ENCODE results near the gene USE1. TPM values are rescaled to one million over a fixed set of nuclear protein-coding genes. Genes with fewer than 3 reads are reported as not detected.

Gene USE1
- total RNA-seq, 1 donor from 2014 or later = 19.8 TPM

DNA sequence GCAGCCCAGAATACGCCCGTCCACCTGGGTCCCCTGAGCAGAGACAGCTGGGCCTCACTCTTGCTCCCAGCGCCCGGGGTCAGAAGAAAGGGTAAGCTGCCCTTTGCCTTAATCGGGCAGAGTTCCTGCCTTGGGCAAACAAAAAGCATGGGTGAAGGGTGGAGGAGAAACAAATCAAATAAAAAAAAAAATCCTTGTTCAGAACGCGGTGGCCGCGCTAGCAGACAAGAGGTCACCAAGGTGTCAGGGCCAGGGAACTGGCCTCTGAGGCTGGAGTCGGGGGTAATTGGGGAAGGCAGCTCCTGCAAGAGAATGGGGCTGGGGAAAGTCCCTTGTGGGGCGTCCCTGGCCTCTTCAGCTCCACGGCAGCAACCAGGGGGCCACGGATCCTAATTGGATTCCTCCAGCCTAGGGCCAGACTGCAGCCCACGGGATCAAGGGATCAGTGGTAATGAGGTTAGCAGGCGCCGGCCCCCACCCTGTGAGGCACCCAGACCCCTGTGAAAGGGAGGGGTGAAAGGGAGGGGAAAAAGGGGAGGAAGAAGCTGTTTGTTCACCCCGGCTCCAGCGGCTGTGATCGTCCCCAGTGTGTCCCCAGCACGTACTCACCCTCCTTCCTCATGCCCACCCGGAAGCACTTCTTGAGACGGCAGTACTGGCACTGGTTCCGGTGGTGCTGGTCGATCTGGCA, 25.1 kb downstream of the USE1 start:
- Mint-ChIP-seq H3K36me3 (ENCODE audit: low read depth, unreplicated experiment) (peaks cover 15% of the 10 kb centered on the region), H3K4me3 (ENCODE audit: unreplicated experiment) (no peak overlapping the region), H3K27ac (ENCODE audit: unreplicated experiment) (no peak overlapping the region)

DNA sequence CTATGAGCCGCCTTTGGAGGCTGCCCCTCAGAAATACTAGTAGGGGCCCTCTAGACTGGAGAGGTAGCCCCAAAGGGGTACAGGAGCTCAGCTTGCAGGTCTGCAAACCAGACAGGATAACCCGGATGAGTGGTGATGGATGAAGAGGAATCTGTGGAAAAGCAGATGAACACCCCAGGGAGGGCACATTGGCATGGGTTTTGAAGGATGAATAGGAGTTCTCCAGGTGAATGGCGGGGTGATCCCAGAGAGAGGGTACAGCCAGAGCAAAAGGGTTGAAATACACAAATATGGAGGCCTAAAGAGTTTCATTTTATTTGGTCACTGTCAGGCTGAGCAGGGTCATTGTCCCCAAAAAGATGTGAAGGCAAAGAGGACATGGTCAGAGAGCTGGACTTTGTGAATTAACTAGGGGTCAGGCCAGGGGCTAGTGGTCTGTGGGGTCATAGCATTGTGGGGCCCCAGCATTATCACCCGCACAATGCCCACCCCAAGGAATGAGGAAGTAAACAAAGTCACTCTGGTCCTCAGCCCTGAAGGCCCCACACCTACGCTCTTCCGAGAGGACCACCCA, 25.8 kb downstream of the USE1 start:
- Histone ChIP-seq H2AFZ (ENCODE audit: low read depth, low read length) (no peak overlapping the region), H3K27me3 (ENCODE audit: insufficient read depth, low read length) (no peaks in the 10 kb centered on the region), H3K9ac (ENCODE audit: low read length) (no peak overlapping the region), H3K4me1 (ENCODE audit: insufficient read depth, low read length) (peaks cover 8% of the 10 kb centered on the region), H4K20me1 (ENCODE audit: insufficient read depth, low read length) (peaks cover 29% of the 10 kb centered on the region), H3K36me3 (ENCODE audit: insufficient read depth, low read length) (no peaks in the 10 kb centered on the region), H3K4me3 (ENCODE audit: insufficient read depth, low read depth, low read length) (no peak overlapping the region), H3K27ac (ENCODE audit: low read depth, low read length) (no peak overlapping the region), H3K4me2 (ENCODE audit: low read length) (no peak overlapping the region), H3K9me3 (ENCODE audit: insufficient read depth, low read depth, low read length) (no peaks in the 10 kb centered on the region), H3K79me2 (ENCODE audit: insufficient read depth, low read length) (peaks cover 32% of the 10 kb centered on the region)
- Mint-ChIP-seq H3K4me3 (ENCODE audit: unreplicated experiment) (no peak overlapping the region), H3K9me3 (ENCODE audit: unreplicated experiment) (no peaks in the 10 kb centered on the region), H3K27me3 (ENCODE audit: low read depth, unreplicated experiment) (no peaks in the 10 kb centered on the region), H3K4me1 (ENCODE audit: low read depth, unreplicated experiment) (peaks cover 7% of the 10 kb centered on the region), H3K27ac (ENCODE audit: unreplicated experiment) (no peak overlapping the region), H3K36me3 (ENCODE audit: low read depth, unreplicated experiment) (peaks cover 15% of the 10 kb centered on the region)
- no peak for TF ChIP-seq EZH2 (IDR thresholded peaks at IDR 0.05; ENCODE audit: insufficient read depth, low read length)
- TF ChIP-seq, protein P1, sequence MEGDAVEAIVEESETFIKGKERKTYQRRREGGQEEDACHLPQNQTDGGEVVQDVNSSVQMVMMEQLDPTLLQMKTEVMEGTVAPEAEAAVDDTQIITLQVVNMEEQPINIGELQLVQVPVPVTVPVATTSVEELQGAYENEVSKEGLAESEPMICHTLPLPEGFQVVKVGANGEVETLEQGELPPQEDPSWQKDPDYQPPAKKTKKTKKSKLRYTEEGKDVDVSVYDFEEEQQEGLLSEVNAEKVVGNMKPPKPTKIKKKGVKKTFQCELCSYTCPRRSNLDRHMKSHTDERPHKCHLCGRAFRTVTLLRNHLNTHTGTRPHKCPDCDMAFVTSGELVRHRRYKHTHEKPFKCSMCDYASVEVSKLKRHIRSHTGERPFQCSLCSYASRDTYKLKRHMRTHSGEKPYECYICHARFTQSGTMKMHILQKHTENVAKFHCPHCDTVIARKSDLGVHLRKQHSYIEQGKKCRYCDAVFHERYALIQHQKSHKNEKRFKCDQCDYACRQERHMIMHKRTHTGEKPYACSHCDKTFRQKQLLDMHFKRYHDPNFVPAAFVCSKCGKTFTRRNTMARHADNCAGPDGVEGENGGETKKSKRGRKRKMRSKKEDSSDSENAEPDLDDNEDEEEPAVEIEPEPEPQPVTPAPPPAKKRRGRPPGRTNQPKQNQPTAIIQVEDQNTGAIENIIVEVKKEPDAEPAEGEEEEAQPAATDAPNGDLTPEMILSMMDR (IDR thresholded peaks at IDR 0.05; ENCODE audit: insufficient read depth, low read depth, low read length) = no peak
- no peak for FAIRE-seq
- no peak for DNase-seq (ENCODE audit: low read depth)

More for the DNA sequence above, 25.1 kb downstream of the USE1 start:
- Histone ChIP-seq H3K9me3 (ENCODE audit: insufficient read depth, low read depth, low read length) (no peaks in the 10 kb centered on the region), H3K4me1 (ENCODE audit: insufficient read depth, low read length) (peaks cover 11% of the 10 kb centered on the region), H3K4me3 (ENCODE audit: insufficient read depth, low read depth, low read length) (no peak overlapping the region), H3K27ac (ENCODE audit: low read depth, low read length) (no peak overlapping the region), H3K79me2 (ENCODE audit: insufficient read depth, low read length) (peaks cover 34% of the 10 kb centered on the region), H2AFZ (ENCODE audit: low read depth, low read length) (no peak overlapping the region), H3K9ac (ENCODE audit: low read length) (no peak overlapping the region), H3K27me3 (ENCODE audit: insufficient read depth, low read length) (no peaks in the 10 kb centered on the region), H3K36me3 (ENCODE audit: insufficient read depth, low read length) (no peaks in the 10 kb centered on the region), H4K20me1 (ENCODE audit: insufficient read depth, low read length) (peaks cover 29% of the 10 kb centered on the region), H3K4me2 (ENCODE audit: low read length) (no peak overlapping the region)
- no peak for DNase-seq (ENCODE audit: low read depth)
- no peak for TF ChIP-seq EZH2 (IDR thresholded peaks at IDR 0.05; ENCODE audit: insufficient read depth, low read length)
- TF ChIP-seq, protein P1 (IDR thresholded peaks at IDR 0.05; ENCODE audit: insufficient read depth, low read depth, low read length) = no peak
- H3K9me3 Mint-ChIP-seq (ENCODE audit: unreplicated experiment) = no peaks in the 10 kb centered on the region
- no peak for FAIRE-seq
- no peaks in the 10 kb centered on the region for H3K27me3 Mint-ChIP-seq (ENCODE audit: low read depth, unreplicated experiment)
- peaks cover 7% of the 10 kb centered on the region for H3K4me1 Mint-ChIP-seq (ENCODE audit: low read depth, unreplicated experiment)
